ENCODE results near the gene NSL1.
"Not testable (repeated sequence)": the region's sequence is repeated elsewhere in the genome, so short reads cannot be mapped to it uniquely, and the experiment has no call there.

NSL1 gene

DNA sequence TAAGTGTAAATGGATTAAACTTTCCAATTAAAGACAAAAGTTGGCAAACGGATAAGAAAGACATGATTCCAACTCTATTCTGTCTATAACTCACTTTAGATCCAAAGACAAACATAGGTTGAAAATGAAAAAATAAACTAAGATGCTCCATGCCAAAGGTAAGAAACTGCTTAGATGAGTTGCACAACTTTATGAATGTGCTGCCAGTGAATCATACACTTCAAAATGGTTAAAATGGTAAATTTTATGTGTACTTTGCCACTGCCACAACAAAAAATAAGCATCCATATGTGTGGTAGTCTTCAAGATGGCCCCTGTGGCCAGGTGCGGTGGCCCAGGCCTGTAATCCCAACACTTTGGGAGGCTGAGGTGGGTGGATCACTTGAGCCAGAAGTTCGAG lies 45.0 kb downstream of the NSL1 start:
- no peak for DNase-seq

GRCh38 chr1:212745303-212745702 lies 46.3 kb downstream of the NSL1 start:
- DNase-seq, result no peak

DNA sequence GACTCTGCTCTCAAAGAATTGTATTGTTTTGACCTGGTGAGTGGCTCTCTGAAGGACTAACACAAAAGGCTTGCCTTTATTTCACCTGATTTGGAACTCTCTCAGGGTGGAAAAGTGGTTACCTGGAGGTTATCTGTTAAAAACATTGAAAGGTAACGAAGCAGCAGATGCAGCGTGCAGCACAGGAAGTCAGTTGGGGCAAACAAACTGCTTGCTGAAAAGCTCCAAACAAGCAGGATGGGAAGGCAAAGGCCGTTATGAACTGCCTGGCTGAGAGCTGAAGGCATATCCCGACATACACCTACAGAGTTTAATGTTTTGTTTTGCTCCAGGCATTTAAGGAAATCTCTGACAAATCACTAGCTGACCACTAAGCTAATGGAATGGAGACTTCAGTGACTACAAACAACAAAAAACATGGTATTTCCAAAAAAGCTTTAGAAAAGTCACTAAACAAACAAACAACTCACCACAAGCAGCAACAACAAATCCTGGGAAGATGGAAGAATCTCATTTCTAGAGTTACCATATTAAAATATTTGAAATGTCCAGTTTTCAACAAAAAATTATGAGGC lies 47.6 kb downstream of the NSL1 start:
- DNase-seq, result no peak

GRCh38 chr1:212738330-212738729 lies 53.2 kb downstream of the NSL1 start:
- no peak for DNase-seq

DNA sequence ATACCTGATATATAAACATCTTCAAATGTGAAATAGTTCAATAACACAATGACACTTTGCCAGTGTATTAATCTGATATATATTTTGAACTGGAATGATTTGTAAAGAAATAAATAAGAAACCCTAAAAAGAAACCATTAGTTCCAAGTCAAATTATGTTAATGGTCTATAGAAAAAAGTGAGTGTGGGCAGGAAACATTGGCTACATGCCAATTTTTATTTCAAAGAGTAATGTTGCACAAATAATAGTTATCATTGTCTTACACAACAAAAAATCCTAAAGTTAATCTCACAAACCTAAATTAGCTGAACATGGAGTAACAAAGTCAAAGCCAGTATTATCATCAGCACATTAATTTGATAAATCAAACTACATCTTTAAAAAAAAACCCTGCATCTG lies 54.0 kb downstream of the NSL1 start:
- DNase-seq, result no peak

- no peak for DNase-seq
These were observed 58.5 kb downstream of the NSL1 start for GRCh38 chr1:212733109-212733508.

GRCh38 chr1:212731630-212732029 lies 59.9 kb downstream of the NSL1 start:
- no peak for DNase-seq

DNA sequence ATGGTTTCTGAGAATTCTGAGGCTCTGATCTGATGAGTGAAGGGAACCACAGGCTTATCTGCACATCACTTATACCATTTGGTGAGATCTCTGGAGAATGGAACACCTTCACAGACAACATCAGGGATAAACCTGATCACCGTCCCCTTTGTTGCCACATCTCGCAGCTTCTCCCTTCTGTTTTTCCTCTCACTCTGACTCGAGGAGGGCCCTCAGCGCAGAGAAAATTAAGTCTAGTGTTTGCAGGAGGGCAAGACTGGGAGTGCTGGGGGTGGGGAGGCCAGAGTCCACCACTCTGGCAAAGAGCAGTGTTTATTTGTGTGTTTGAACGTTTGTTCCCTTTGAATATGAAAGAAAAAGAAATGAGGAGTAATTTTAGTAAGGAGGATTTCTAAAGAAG lies 63.0 kb downstream of the NSL1 start:
- DNase-seq, result no peak

DNA sequence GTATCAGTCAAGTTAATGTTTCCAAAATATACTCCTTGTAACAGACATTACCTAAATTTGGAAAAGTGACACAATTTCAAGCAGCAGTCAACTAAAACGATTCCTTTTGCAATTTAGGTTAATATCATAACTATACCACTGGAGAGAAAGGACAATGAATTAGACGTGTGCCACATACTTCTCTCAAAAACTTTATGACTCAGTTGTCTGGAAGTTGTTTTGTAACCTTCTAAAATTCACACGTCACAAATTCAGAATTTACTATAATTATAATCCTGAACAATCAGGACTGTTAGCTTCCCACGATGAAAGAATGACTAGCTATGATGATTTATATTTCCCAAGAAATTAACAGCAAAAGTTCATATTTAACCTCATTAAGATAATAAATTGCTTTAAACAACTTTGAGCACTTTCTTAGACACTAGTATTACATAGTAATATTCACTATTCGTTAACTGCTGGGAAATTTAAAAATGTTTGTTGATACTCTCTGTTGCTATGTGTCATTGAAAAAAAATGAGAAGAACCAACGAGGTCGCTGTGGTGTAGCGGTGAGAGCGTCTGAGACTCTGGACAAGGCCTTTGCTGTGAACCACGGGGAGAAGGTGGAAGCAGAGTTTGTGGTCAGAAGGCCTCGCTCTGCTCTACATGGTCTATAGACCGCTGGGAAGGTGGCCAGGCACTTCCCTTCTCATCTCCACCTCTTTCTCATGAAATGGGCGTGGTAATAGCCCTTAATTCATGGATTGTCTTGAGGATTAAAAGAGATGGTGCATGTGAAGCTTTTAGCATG lies 64.0 kb downstream of the NSL1 start:
- no peak for DNase-seq

GRCh38 chr1:212724679-212725078 lies 66.9 kb downstream of the NSL1 start:
- not testable (repeated sequence) for DNase-seq

- DNase-seq, result no peak
These were observed 69.2 kb downstream of the NSL1 start for GRCh38 chr1:212722270-212722957.

GRCh38 chr1:212721388-212722247 lies 70.0 kb downstream of the NSL1 start:
- no peak for DNase-seq

GRCh38 chr1:212719633-212720032 lies 71.9 kb downstream of the NSL1 start:
- DNase-seq, result no peak

- DNase-seq, result no peak
These were observed 73.1 kb downstream of the NSL1 start for GRCh38 chr1:212718499-212718898.

- DNase-seq, result no peak
These were observed 75.4 kb downstream of the NSL1 start for GRCh38 chr1:212716161-212716560.

- no peak for DNase-seq
These were observed 78.0 kb downstream of the NSL1 start for GRCh38 chr1:212713465-212714136.

DNA sequence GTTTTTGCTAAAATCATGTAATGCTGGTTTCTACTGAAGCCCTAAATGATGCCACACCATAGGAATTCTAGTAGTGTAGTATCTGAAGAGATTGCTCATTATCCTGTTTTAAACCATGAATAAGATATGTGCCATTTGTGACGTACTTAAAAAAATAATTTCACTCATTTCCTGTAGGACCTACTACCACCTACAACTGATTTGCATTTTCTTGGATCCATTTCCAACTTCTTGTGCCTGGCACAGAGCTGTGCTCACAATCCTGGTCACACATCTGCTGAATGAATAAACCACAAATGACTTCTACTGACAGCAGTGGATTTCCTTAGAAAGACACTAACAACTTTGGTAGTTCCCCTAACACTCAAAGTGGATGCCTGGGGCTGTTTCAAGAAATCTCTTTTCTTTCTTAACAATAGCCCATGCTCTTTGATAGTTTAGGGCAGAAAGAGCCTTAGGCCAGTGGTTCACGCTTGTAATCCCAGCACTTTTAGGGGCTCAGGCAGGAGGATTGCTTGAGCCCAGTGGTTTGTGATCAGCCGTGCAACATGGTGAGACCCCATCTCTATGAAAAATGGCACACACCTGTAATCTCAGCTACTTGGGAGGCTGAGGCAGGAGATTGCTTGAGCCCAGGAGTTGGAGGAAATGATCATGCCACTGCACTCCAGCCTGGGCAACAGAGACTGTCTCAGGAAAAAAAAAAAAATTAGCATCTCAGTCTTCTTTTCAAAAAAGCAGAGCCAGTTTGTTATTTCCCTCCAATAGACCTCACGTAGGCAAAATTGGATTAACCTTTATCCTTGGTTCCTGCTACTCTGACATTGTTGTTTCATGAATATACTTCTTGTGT lies 78.9 kb downstream of the NSL1 start:
- DNase-seq, result no peak

- DNase-seq, result not testable (repeated sequence)
These were observed 79.6 kb downstream of the NSL1 start for GRCh38 chr1:212711974-212712373.

GRCh38 chr1:212710566-212710965 lies 81.0 kb downstream of the NSL1 start:
- no peak for DNase-seq

- no peak for DNase-seq
These were observed 87.5 kb downstream of the NSL1 start for GRCh38 chr1:212703991-212704564.

DNA sequence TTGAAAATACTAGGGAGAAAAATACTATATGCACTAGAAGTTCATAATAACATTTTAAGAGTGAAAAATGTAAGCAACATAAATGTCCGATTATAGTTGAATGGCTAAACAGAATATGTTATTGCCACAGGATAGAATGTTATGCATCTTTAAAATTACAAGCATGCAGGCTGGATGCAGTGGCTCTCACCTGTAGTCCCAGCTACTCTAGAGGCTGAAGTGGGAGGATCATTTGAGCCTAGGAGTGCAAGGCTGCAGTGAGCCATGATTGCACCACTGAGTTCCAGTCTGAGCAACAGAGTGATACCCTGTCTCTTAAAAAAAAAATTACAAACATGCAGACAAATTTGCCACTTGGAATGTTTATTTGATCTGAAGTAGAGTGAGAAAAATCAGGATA lies 88.9 kb downstream of the NSL1 start:
- DNase-seq, result no peak

Data from NCI-H1417 treated with DMSO at 0.1 percent for 48 hours (cell line).